Colonic mucosa (tissue), 4 donors: Measurements from ENCODE around the gene WFDC12. TPM values are rescaled to one million over a fixed set of nuclear protein-coding genes. Genes with fewer than 3 reads are reported as not detected.

Experiments used
- DNase-seq: peaks from one replicate; pipeline ENCODE4 v3.0.0-alpha.2; 2020
- H3K27ac ChIP-seq: fragments of 200-600 bp; one replicate; pipeline ENCODE4 v1.8.0; 2021
- H3K27me3 ChIP-seq: fragments of 200-600 bp; one replicate; pipeline ENCODE4 v1.8.0; 2021
- H3K36me3 ChIP-seq: fragments of 200-600 bp; one replicate; pipeline ENCODE4 v1.8.0; 2021
- H3K4me1 ChIP-seq: fragments of 200-600 bp; one replicate; pipeline ENCODE4 v1.8.0; 2021; ENCODE audit warnings: mild to moderate bottlenecking
- H3K4me3 ChIP-seq: fragments of 200-600 bp; one replicate; pipeline ENCODE4 v1.8.0; 2021
- H3K9ac ChIP-seq, 2 donors: one replicate each; pipeline ENCODE4 v1.7.0; 2013; ENCODE audit warnings: control low read depth in 2 of 2, low read depth in 2 of 2, low read length in 2 of 2
- H3K9me3 ChIP-seq: fragments of 200-600 bp; one replicate; pipeline ENCODE4 v1.8.0; 2021
- CTCF ChIP-seq: fragments of 200-600 bp; IDR thresholded peaks from one replicate; pipeline ENCODE4 v1.8.0; 2022; ENCODE audit warnings: antibody characterized with exemption, mild to moderate bottlenecking
- intact Hi-C: fragments of 100-400 bp; cut with DNase I; formaldehyde crosslinking; loops from one replicate; pipeline ENCODE4 v1.14.1; 2022
- total RNA-seq, 2 donors: library from RNA; stranded (reverse); fragmentation: NEBNext Ultra II Directional in 1 of 2; extraction: Animal tissue kit (Norgen Biotek cat#: 25700) in 1 of 2; gene quantifications; one replicate each; pipeline ENCODE4 v1.2.1, GENCODE V29; 2021
- donor health status: healthy.
- donor health status: DM: no; HTN: no; CAD: no.
- donor health status: DM: no; HTN: no; CAD: no.

The WFDC12 gene
- total RNA-seq, 2 donors from 2014 or later = not detected

- no peaks in the 10 kb centered on the region for H3K9me3 ChIP-seq
Observed at GRCh38 chr20:45115386-45115774, 8.9 kb downstream of the WFDC12 start.

GRCh38 chr20:45114465-45115385 lies 9.5 kb downstream of the WFDC12 start, which contains the start of gene WFDC5:
TSS of gene WFDC5 (minus strand) at chr20:45115174. CDS start at chr20:45115083, 91 bp downstream.
- Histone ChIP-seq H3K36me3 (no peaks in the 10 kb centered on the region), H3K27ac (no peak within 1 kb of the TSS), H3K9ac (no peak within 1 kb of the TSS), H3K9me3 (no peaks in the 10 kb centered on the region), H3K4me3 (no peak within 1 kb of the TSS), H3K4me1 (no peaks in the 10 kb centered on the region), H3K27me3 (no peaks in the 10 kb centered on the region)
- TF ChIP-seq CTCF = no peak
- no peak for DNase-seq
- intact Hi-C loops = no loop called here

More at GRCh38 chr20:45115386-45115774, 8.9 kb downstream of the WFDC12 start:
- no peak overlapping the region for H3K4me3 ChIP-seq
- H3K27ac ChIP-seq = no peak overlapping the region
- TF ChIP-seq CTCF = no peak
- intact Hi-C loops = no loop called here
- no peaks in the 10 kb centered on the region for H3K4me1 ChIP-seq
- H3K27me3 ChIP-seq = no peaks in the 10 kb centered on the region
- H3K36me3 ChIP-seq = no peaks in the 10 kb centered on the region
- H3K9ac ChIP-seq = no peak overlapping the region
- no peak for DNase-seq

GRCh38 chr20:45113865-45114264 lies 10.4 kb downstream of the WFDC12 start:
- no peak overlapping the region for H3K27ac ChIP-seq
- H3K9me3 ChIP-seq = no peaks in the 10 kb centered on the region
- H3K36me3 ChIP-seq = no peaks in the 10 kb centered on the region
- no peaks in the 10 kb centered on the region for H3K27me3 ChIP-seq
- no peaks in the 10 kb centered on the region for H3K4me1 ChIP-seq
- no peak overlapping the region for H3K4me3 ChIP-seq
- H3K9ac ChIP-seq = no peak overlapping the region
- no peak for DNase-seq
- intact Hi-C loops = no loop called here
- no peak for TF ChIP-seq CTCF

GRCh38 chr20:45112754-45113153 lies 11.5 kb downstream of the WFDC12 start:
- Histone ChIP-seq H3K9me3 (no peaks in the 10 kb centered on the region), H3K4me1 (no peaks in the 10 kb centered on the region), H3K27ac (no peak overlapping the region), H3K9ac (no peak overlapping the region), H3K4me3 (no peak overlapping the region), H3K36me3 (no peaks in the 10 kb centered on the region), H3K27me3 (no peaks in the 10 kb centered on the region)
- DNase-seq = no peak
- intact Hi-C loops = no loop called here
- TF ChIP-seq CTCF = no peak

- Histone ChIP-seq H3K9me3 (no peaks in the 10 kb centered on the region), H3K27ac (no peak overlapping the region), H3K36me3 (no peaks in the 10 kb centered on the region), H3K4me1 (no peaks in the 10 kb centered on the region), H3K9ac (no peak overlapping the region), H3K4me3 (no peak overlapping the region), H3K27me3 (no peaks in the 10 kb centered on the region)
- peak; percentile 23 for TF ChIP-seq CTCF
- intact Hi-C loops = no loop called here
- no peak for DNase-seq
Observed at GRCh38 chr20:45111799-45112471, 12.3 kb downstream of the WFDC12 start.
